ENCODE data around the gene NELL1.

The NELL1 gene

DNA sequence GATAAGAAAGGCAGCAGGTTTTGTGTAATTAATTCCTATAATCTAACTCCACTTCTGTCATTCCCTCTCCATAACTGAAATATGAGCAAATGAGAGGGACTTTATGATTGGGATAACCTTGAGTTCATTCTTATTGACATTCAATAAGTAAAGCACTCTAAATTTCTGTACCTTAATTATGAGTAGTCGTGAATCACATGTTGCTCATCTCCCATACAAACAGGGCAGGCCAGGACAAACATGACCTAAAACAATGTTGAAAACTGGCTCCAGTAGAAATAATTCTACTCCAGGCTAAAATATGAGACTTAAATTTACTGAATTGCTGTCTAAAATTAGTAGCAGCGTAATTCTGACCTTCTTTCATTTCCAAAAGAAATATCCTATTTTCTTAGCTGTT lies 505.4 kb downstream of the NELL1 start:
- H3K36me3 ChIP-seq (ENCODE audit: control insufficient read depth, insufficient read depth, low read length) = no peaks in the 10 kb centered on the region
- H3K27me3 ChIP-seq (replicated peaks; ENCODE audit: control insufficient read depth, insufficient read depth, low read length) = no peaks in the 10 kb centered on the region
- no peak for DNase-seq (ENCODE audit: extremely low read depth, insufficient read length)
- TF ChIP-seq, protein P1, sequence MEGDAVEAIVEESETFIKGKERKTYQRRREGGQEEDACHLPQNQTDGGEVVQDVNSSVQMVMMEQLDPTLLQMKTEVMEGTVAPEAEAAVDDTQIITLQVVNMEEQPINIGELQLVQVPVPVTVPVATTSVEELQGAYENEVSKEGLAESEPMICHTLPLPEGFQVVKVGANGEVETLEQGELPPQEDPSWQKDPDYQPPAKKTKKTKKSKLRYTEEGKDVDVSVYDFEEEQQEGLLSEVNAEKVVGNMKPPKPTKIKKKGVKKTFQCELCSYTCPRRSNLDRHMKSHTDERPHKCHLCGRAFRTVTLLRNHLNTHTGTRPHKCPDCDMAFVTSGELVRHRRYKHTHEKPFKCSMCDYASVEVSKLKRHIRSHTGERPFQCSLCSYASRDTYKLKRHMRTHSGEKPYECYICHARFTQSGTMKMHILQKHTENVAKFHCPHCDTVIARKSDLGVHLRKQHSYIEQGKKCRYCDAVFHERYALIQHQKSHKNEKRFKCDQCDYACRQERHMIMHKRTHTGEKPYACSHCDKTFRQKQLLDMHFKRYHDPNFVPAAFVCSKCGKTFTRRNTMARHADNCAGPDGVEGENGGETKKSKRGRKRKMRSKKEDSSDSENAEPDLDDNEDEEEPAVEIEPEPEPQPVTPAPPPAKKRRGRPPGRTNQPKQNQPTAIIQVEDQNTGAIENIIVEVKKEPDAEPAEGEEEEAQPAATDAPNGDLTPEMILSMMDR (IDR thresholded peaks at IDR 0.05; ENCODE audit: insufficient read depth, low read length, poor library complexity, severe bottlenecking) = no peak
- H3K4me3 ChIP-seq (replicated peaks; ENCODE audit: low read depth, low read length) = no peak overlapping the region

DNA sequence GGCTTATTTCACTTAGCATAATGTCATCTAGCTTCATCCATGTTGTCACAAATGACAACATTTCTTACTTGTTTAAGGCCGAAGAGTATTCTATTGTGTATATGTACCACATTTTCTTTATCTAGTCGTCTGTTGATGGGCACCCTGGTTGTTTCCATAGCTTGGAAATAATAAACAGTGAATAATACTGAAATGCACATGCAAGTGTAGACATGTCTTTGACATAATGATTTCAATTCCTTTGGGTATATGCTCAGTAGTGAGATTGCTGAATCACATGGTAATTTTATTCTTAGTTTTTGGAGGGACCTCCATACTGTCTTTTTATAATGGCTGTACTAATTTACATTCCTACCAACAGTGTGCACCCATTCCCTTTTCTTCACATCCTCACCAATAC lies 508.0 kb downstream of the NELL1 start:
- TF ChIP-seq, protein P1 (IDR thresholded peaks at IDR 0.05; ENCODE audit: insufficient read depth, low read length, poor library complexity, severe bottlenecking) = no peak
- Histone ChIP-seq H3K4me3 (replicated peaks; ENCODE audit: low read depth, low read length) (no peak overlapping the region), H3K36me3 (ENCODE audit: control insufficient read depth, insufficient read depth, low read length) (no peaks in the 10 kb centered on the region), H3K27me3 (replicated peaks; ENCODE audit: control insufficient read depth, insufficient read depth, low read length) (no peaks in the 10 kb centered on the region)
- no peak for DNase-seq (ENCODE audit: extremely low read depth, insufficient read length)

DNA sequence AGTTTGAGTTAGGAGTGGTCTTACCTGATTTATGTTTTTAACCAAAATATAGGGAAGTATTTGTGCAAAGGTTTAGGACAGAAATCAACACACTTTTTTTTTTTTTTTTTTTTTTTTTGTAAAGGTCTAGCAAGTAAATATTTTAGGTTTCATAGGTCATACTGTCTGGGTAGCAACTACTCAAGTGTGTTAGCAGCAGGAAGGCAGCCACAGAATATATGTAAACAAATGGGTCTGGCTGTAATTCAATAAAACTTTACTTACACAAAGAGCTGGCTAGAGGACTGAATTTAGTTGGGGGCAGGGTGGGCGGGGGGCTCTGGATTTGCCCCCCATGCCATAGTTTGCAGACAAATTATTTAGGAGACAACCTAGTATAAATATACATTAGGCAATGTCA lies 510.4 kb downstream of the NELL1 start:
- DNase-seq (ENCODE audit: extremely low read depth, insufficient read length) = no peak
- H3K36me3 ChIP-seq (ENCODE audit: control insufficient read depth, insufficient read depth, low read length) = no peaks in the 10 kb centered on the region
- no peaks in the 10 kb centered on the region for H3K27me3 ChIP-seq (replicated peaks; ENCODE audit: control insufficient read depth, insufficient read depth, low read length)
- no peak overlapping the region for H3K4me3 ChIP-seq (replicated peaks; ENCODE audit: low read depth, low read length)
- TF ChIP-seq, protein P1 (IDR thresholded peaks at IDR 0.05; ENCODE audit: insufficient read depth, low read length, poor library complexity, severe bottlenecking) = no peak

DNA sequence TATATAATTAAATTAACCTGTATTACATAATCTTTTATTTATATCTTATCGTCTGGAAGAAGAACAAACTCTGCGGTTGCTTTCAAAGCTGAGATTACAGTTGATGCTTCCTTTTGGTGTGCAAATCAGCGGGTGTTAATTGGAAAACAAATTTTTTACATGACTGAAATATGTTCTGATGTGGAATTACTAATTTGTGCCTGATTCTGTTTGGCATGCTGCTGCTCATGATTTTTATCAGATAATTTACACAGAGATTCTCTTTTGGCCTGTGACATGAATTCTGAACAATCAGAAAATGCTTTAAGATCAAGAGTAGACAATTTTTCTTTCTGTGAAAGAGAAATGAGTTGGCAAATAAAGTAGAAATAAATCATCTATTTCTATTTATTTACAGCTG lies 510.8 kb downstream of the NELL1 start:
- Histone ChIP-seq H3K4me3 (replicated peaks; ENCODE audit: low read depth, low read length) (no peak overlapping the region), H3K27me3 (replicated peaks; ENCODE audit: control insufficient read depth, insufficient read depth, low read length) (no peaks in the 10 kb centered on the region), H3K36me3 (ENCODE audit: control insufficient read depth, insufficient read depth, low read length) (no peaks in the 10 kb centered on the region)
- no peak for DNase-seq (ENCODE audit: extremely low read depth, insufficient read length)
- TF ChIP-seq, protein P1 (IDR thresholded peaks at IDR 0.05; ENCODE audit: insufficient read depth, low read length, poor library complexity, severe bottlenecking) = no peak

DNA sequence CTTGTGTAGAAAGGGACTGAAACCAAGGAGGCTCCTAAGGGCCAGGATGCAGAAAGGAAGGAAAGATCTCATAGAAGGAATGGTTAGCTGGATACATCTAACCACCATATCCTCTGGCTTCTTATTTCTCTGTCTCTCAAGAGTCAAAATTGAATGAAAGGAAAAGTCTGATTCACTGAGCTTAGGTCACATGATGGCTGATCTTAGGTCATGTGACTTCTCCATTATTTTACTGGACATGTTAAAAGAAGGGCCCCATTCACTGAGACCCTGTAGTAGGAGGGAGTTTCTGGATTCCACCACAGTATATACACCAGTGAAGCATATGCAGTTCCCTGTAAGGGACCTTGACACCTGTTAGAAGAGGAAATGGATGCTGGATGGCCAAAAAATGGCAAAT lies 516.6 kb downstream of the NELL1 start:
- no peak for DNase-seq (ENCODE audit: extremely low read depth, insufficient read length)
- H3K4me3 ChIP-seq (replicated peaks; ENCODE audit: low read depth, low read length) = no peak overlapping the region
- TF ChIP-seq, protein P1 (IDR thresholded peaks at IDR 0.05; ENCODE audit: insufficient read depth, low read length, poor library complexity, severe bottlenecking) = no peak
- no peaks in the 10 kb centered on the region for H3K36me3 ChIP-seq (ENCODE audit: control insufficient read depth, insufficient read depth, low read length)
- no peaks in the 10 kb centered on the region for H3K27me3 ChIP-seq (replicated peaks; ENCODE audit: control insufficient read depth, insufficient read depth, low read length)

DNA sequence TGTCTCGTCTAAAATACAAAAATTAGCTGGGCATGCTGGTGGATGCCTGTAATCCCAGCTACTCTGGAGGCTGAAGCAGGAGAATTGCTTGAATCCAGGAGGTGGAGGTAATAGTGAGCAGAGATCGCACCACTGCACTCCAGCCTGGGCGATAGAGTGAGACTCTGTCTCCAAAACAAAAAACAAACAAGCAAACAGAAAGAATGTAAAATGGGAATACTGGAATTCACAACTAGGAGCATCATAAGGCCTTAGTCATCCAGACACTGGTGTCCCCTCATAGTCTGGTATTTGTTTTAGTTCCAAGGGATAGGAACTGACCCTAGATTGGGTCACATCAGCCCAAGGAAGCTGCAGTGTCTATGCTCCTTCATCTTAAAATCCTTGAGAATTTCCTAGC lies 520.8 kb downstream of the NELL1 start:
- Histone ChIP-seq H3K36me3 (ENCODE audit: control insufficient read depth, insufficient read depth, low read length) (no peaks in the 10 kb centered on the region), H3K27me3 (replicated peaks; ENCODE audit: control insufficient read depth, insufficient read depth, low read length) (no peaks in the 10 kb centered on the region), H3K4me3 (replicated peaks; ENCODE audit: low read depth, low read length) (no peak overlapping the region)
- DNase-seq (ENCODE audit: extremely low read depth, insufficient read length) = no peak
- TF ChIP-seq, protein P1 (IDR thresholded peaks at IDR 0.05; ENCODE audit: insufficient read depth, low read length, poor library complexity, severe bottlenecking) = no peak

Data from GM06990 (cell line).